Gastrocnemius medialis (tissue), 4 donors: ENCODE data around the gene GLI3.

Experiments used
- CTCF ChIP-seq, 5 experiments: fragments of 450-650 bp in 3 of 5; fragments of 200-600 bp in 2 of 5; sonication (generic) in 2 of 5; IDR thresholded peaks in 4 of 5; conservative IDR thresholded peaks in 1 of 5; 1 replicate in 4 of 5; 2 replicates in 1 of 5; pipeline ENCODE4 v1.5.1; 2016 to 2019; ENCODE audit warnings: antibody characterized with exemption in 5 of 5, mild to moderate bottlenecking in 3 of 5, moderate library complexity in 3 of 5
- POLR2A ChIP-seq, 2 donors: fragments of 450-650 bp; IDR thresholded peaks; one replicate each; pipeline ENCODE4 v1.6.1; 2017; ENCODE audit warnings: antibody characterized with exemption in 2 of 2, mild to moderate bottlenecking in 2 of 2, moderate library complexity in 2 of 2

- TF ChIP-seq CTCF (IDR thresholded peaks at IDR 0.05 in 4 of 5, conservative IDR thresholded peaks at IDR 0.05 in 1 of 5): no peak
- TF ChIP-seq POLR2A (IDR thresholded peaks at IDR 0.05): no peak
These were observed 84.4 kb downstream of the GLI3 start for GRCh38 chr7:42152329-42153205.
